Measurements from ENCODE around the gene PDE7B. TPM values are rescaled to one million over a fixed set of nuclear protein-coding genes. Genes with fewer than 3 reads are reported as not detected.

PDE7B gene
- total and polyA plus RNA-seq, 2 of the 13 experiments (the other 11 are each of a cell fraction or from before 2014, with no cell fraction given), result not detected

- POLR2A ChIA-PET, result no interaction called here
- no peak for DNase-seq (ENCODE audit: low spot score)
- CTCF ChIA-PET (ENCODE audit: low intra/inter-chr PET ratio, low total read pairs), result no interaction called here
- Histone ChIP-seq H3K27ac (ENCODE audit: extremely low read length, insufficient read depth, low read length) (no peak overlapping the region), H3K79me2 (ENCODE audit: insufficient read depth, low read length) (no peaks in the 10 kb centered on the region), H3K4me2 (ENCODE audit: low read depth, low read length) (no peak overlapping the region), H3K9me3 (ENCODE audit: low read length) (no peaks in the 10 kb centered on the region), H3K36me3 (replicated peaks in 1 of 2; ENCODE audit: control insufficient read depth in 1 of 2, insufficient read depth in 2 of 2, low read length in 2 of 2) (no peaks in the 10 kb centered on the region), H4K20me1 (ENCODE audit: insufficient read depth, low read length) (no peaks in the 10 kb centered on the region), H2AFZ (ENCODE audit: low read length) (no peak overlapping the region), H3K4me1 (ENCODE audit: insufficient read depth, low read length) (no peaks in the 10 kb centered on the region), H3K4me3 (replicated peaks in 1 of 3; ENCODE audit: insufficient read depth in 1 of 3, low read depth in 2 of 3, low read length in 3 of 3) (no peak overlapping the region), H3K9ac (ENCODE audit: insufficient read depth, low read depth, low read length) (no peak overlapping the region), H3K27me3 (ENCODE audit: control insufficient read depth in 1 of 2, insufficient read depth in 2 of 2, low read length in 2 of 2) (peaks cover 0 to 4% of the 10 kb centered on the region in 2 experiments; a peak in 1 of 5 replicates)
- no TSS peak for BruUV-seq (replicated peaks)
- ATAC-seq, result no peak
- FAIRE-seq, result no peak
- intact Hi-C loops (cut with micrococcal nuclease; ENCODE audit: unreplicated experiment) (no loop called here), in situ Hi-C loops (cut with HindIII; ENCODE audit: extremely low pct_ligation_motif_present, low pct_unique_long_range_greater_than_20kb) (no loop called here)
- WGBS (ENCODE audit: low lambda C conversion rate), result 3% methylated on average over 3 of the region's 3 CpGs
- TF ChIP-seq HHEX (CRISPR knock-in tag; IDR thresholded peaks at IDR 0.05) (no peak), ZNF891 (CRISPR knock-in tag; IDR thresholded peaks at IDR 0.05) (no peak), ZNF318 (CRISPR knock-in tag; IDR thresholded peaks at IDR 0.05) (no peak), AKNA (CRISPR knock-in tag; IDR thresholded peaks at IDR 0.05; ENCODE audit: borderline replicate concordance) (no peak), ZNF598 (CRISPR knock-in tag; IDR thresholded peaks at IDR 0.05; ENCODE audit: borderline replicate concordance) (no peak), GABPB1 (CRISPR knock-in tag; IDR thresholded peaks at IDR 0.05) (no peak), KLF11 (CRISPR knock-in tag; IDR thresholded peaks at IDR 0.05) (no peak), KDM3A (CRISPR knock-in tag; IDR thresholded peaks at IDR 0.05; ENCODE audit: low read depth) (no peak), ZNF17 (CRISPR knock-in tag; IDR thresholded peaks at IDR 0.05) (no peak), ELK4 (CRISPR knock-in tag; IDR thresholded peaks at IDR 0.05; ENCODE audit: borderline replicate concordance) (no peak)
Observed at GRCh38 chr6:135832166-135832565, 19.3 kb upstream of the PDE7B start.
